HCT116 (cell line): Measurements from ENCODE around the gene SEPTIN5. TPM values are rescaled to one million over a fixed set of nuclear protein-coding genes. Genes with fewer than 3 reads are reported as not detected.

ENCODE experiments used
- CBX3 ChIP-seq: IDR thresholded peaks from 2 replicates; pipeline ENCODE4 v1.6.1; 2012; ENCODE audit warnings: low read depth
- CEBPB ChIP-seq: IDR thresholded peaks from 2 replicates; pipeline ENCODE4 v1.6.1; 2012; ENCODE audit warnings: low read depth
- ELF1 ChIP-seq: IDR thresholded peaks from 2 replicates; pipeline ENCODE4 v1.6.1; 2012; ENCODE audit warnings: low read depth, borderline replicate concordance
- EZH2 ChIP-seq: fragments of 200-600 bp; sonication (generic); IDR thresholded peaks from 2 replicates; pipeline ENCODE4 v1.6.1; 2017; ENCODE audit warnings: antibody characterized with exemption, mixed run types
- EZH2phosphoT487 ChIP-seq: fragments of 200-600 bp; IDR thresholded peaks from 2 replicates; pipeline ENCODE4 v1.6.1; 2018; ENCODE audit warnings: antibody characterized with exemption, borderline replicate concordance
- POLR2A ChIP-seq: IDR thresholded peaks from 2 replicates; pipeline ENCODE4 v1.7.0; 2011; ENCODE audit warnings: borderline replicate concordance; ENCODE audit not compliant: insufficient read depth, insufficient read length; ENCODE audit errors: extremely low read depth
- RAD21 ChIP-seq: IDR thresholded peaks from 2 replicates; pipeline ENCODE4 v1.6.1; 2012; ENCODE audit warnings: low read depth, mild to moderate bottlenecking
- SRF ChIP-seq: IDR thresholded peaks from 2 replicates; pipeline ENCODE4 v1.6.1; 2012; ENCODE audit warnings: low read depth
- TCF7L2 ChIP-seq: IDR thresholded peaks from 2 replicates; pipeline ENCODE4 v1.7.0; 2011; ENCODE audit warnings: borderline replicate concordance, inconsistent platforms; ENCODE audit not compliant: insufficient read depth, insufficient read length; ENCODE audit errors: extremely low read depth
- YY1 ChIP-seq: IDR thresholded peaks from 2 replicates; pipeline ENCODE4 v1.6.1; 2011; ENCODE audit warnings: low read length, low read depth, moderate library complexity, mild to moderate bottlenecking; ENCODE audit not compliant: insufficient replicate concordance; ENCODE audit errors: extremely low read depth
- total RNA-seq: library from RNA; stranded (reverse); gene quantifications from one replicate; pipeline ENCODE4 v1.2.1, GENCODE V29; 2021; ENCODE audit not compliant: unreplicated experiment
- TF ChIP-seq, protein P1 (sequence below), 3 experiments: fragments of 200-600 bp in 1 of 3; sonication (generic) in 1 of 3; IDR thresholded peaks in 2 of 3; conservative IDR thresholded peaks in 1 of 3; 2 replicates each; pipeline ENCODE4 v1.5.1; 2012 to 2017; ENCODE audit warnings: low read depth in 2 of 3, low read length in 2 of 3, antibody characterized with exemption in 1 of 3, borderline replicate concordance in 1 of 3, control low read depth in 1 of 3, mild to moderate bottlenecking in 1 of 3, mixed read lengths in 1 of 3, mixed run types in 1 of 3, moderate library complexity in 1 of 3; ENCODE audit not compliant: insufficient read depth in 1 of 3
- TF ChIP-seq, protein P2 (sequence below): IDR thresholded peaks from 2 replicates; pipeline ENCODE4 v1.6.1; 2011; ENCODE audit warnings: mild to moderate bottlenecking, low read length, moderate library complexity; ENCODE audit not compliant: insufficient replicate concordance; ENCODE audit errors: extremely low read depth

Gene SEPTIN5
- total RNA-seq, 1 experiment from 2014 or later, result 9.0 TPM

DNA sequence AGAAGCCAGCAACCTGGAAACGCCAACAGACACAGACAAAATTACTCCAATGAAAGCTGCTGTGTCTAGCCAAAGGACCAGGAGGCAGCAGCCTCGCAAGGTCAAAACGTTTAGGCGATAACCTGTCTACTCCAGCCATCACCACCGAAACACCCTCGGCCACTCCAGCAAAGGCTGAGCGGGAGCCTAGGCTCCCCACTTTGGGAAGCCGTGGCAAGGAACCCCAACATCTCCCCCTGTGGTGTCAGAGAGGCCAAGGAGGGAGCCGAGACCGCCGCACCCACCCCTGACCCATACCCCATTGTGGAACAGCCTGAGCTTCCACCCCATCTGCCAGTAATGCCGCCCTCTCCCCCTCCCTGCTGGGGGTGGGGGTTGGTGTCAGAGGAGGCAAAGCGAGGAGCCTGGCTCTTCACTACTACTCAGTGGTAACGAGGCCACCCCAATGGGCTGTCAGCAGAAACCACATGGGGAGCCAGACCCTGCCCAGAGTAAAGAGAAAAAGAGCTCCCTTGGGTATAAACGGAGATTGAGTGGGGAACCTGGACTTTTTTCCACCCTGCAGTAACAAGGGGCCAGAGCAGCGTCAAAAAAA lies 33.9 kb upstream of the SEPTIN5 start (continued):
- TF ChIP-seq, protein P1, sequence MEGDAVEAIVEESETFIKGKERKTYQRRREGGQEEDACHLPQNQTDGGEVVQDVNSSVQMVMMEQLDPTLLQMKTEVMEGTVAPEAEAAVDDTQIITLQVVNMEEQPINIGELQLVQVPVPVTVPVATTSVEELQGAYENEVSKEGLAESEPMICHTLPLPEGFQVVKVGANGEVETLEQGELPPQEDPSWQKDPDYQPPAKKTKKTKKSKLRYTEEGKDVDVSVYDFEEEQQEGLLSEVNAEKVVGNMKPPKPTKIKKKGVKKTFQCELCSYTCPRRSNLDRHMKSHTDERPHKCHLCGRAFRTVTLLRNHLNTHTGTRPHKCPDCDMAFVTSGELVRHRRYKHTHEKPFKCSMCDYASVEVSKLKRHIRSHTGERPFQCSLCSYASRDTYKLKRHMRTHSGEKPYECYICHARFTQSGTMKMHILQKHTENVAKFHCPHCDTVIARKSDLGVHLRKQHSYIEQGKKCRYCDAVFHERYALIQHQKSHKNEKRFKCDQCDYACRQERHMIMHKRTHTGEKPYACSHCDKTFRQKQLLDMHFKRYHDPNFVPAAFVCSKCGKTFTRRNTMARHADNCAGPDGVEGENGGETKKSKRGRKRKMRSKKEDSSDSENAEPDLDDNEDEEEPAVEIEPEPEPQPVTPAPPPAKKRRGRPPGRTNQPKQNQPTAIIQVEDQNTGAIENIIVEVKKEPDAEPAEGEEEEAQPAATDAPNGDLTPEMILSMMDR (IDR thresholded peaks at IDR 0.05 in 2 of 3, conservative IDR thresholded peaks at IDR 0.05 in 1 of 3; ENCODE audit: borderline replicate concordance in 1 of 3, insufficient read depth in 1 of 3, low read depth in 2 of 3, low read length in 2 of 3), result no peak
- TF ChIP-seq YY1 (no peak), POLR2A (no peak), CBX3 (no peak), RAD21 (no peak), EZH2phosphoT487 (no peak), CEBPB (no peak), ELF1 (no peak), EZH2 (no peak), TCF7L2 (no peak), SRF (no peak)
- TF ChIP-seq, protein P2, sequence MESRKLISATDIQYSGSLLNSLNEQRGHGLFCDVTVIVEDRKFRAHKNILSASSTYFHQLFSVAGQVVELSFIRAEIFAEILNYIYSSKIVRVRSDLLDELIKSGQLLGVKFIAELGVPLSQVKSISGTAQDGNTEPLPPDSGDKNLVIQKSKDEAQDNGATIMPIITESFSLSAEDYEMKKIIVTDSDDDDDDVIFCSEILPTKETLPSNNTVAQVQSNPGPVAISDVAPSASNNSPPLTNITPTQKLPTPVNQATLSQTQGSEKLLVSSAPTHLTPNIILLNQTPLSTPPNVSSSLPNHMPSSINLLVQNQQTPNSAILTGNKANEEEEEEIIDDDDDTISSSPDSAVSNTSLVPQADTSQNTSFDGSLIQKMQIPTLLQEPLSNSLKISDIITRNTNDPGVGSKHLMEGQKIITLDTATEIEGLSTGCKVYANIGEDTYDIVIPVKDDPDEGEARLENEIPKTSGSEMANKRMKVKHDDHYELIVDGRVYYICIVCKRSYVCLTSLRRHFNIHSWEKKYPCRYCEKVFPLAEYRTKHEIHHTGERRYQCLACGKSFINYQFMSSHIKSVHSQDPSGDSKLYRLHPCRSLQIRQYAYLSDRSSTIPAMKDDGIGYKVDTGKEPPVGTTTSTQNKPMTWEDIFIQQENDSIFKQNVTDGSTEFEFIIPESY, result no peak
- TF ChIP-seq, all 23 proteins: peak for 0
